ENCODE results near the gene ACAA1. TPM values are rescaled to one million over a fixed set of nuclear protein-coding genes. Genes with fewer than 3 reads are reported as not detected.

Gene ACAA1
- total and polyA plus RNA-seq, 9 of the 15 experiments (the other 6 are each of a cell fraction or from before 2014, with no cell fraction given) = 4.0 to 88.9 (median 57.2) TPM

- no peak for ATAC-seq
- Histone ChIP-seq H3K9ac (ENCODE audit: insufficient read depth in 1 of 2, low read depth in 2 of 2, low read length in 2 of 2) (0 out of 4 replicates have a peak overlapping the region, but pooled peaks of 1 of the 2 experiments have one; percentile 15), H3K9me3 (replicated peaks; ENCODE audit: control insufficient read depth, insufficient read depth, low read depth, low read length) (no peaks in the 10 kb centered on the region), H3K79me2 (ENCODE audit: control insufficient read depth, insufficient read depth, low read length) (no peaks in the 10 kb centered on the region), H3K4me3 (no peak overlapping the region), H3K4me2 (ENCODE audit: insufficient read depth, low read length) (no peak overlapping the region), H4K20me1 (replicated peaks; ENCODE audit: control insufficient read depth, insufficient read depth, low read length) (peaks cover 21% of the 10 kb centered on the region), H3K4me1 (replicated peaks in 1 of 2; ENCODE audit: control insufficient read depth in 2 of 2, insufficient read depth in 2 of 2, low read length in 2 of 2) (peaks cover 0 to 25% of the 10 kb centered on the region in 2 experiments; a peak in 3 of 5 replicates), H3K9me1 (ENCODE audit: control insufficient read depth, insufficient read depth, low read length) (no peaks in the 10 kb centered on the region), H2AFZ (ENCODE audit: low read depth, low read length) (no peak overlapping the region), H3K36me3 (ENCODE audit: control insufficient read depth, insufficient read depth, low read length) (no peaks in the 10 kb centered on the region), H3K27ac (ENCODE audit: extremely low read depth, low read depth, low read length) (no peak overlapping the region), H3K27me3 (ENCODE audit: control insufficient read depth in 2 of 2, insufficient read depth in 2 of 2, low read length in 2 of 2) (peaks cover 17 to 68% of the 10 kb centered on the region in 2 experiments; a peak in 4 of 5 replicates)
- no TSS peak for BruUV-seq (replicated peaks)
- ChIA-PET POLR2A (interaction anchor here (1.2 kb wide), 1 partner anchor 151 kb away, joined by 3 read pairs; no protein-coding TSS in a partner anchor), CTCF (ENCODE audit: low intra/inter-chr PET ratio) (no interaction called here)
- intact Hi-C loops (cut with micrococcal nuclease) = no loop called here
- WGBS (ENCODE audit: insufficient coverage, low coverage, missing lambda C conversion rate) = 0% methylated on average over 7 of the region's 7 CpGs
- FAIRE-seq = no peak
- DNase-seq (ENCODE audit: extremely low read depth in 1 of 4, low spot score in 3 of 4) = no peak
- no peak for TF ChIP-seq ELF4 (CRISPR knock-in tag; IDR thresholded peaks at IDR 0.05)
- TF ChIP-seq DNMT1 (IDR thresholded peaks at IDR 0.05) = no peak
- TF ChIP-seq TCF3 (CRISPR knock-in tag; IDR thresholded peaks at IDR 0.05) = no peak
- no peak for TF ChIP-seq PYGO2 (tag; IDR thresholded peaks at IDR 0.05)
- TF ChIP-seq LCOR (CRISPR knock-in tag; IDR thresholded peaks at IDR 0.05) = no peak
- TF ChIP-seq MCM7 (IDR thresholded peaks at IDR 0.05) = no peak
- TF ChIP-seq OTX1 (CRISPR knock-in tag; IDR thresholded peaks at IDR 0.05) = no peak
- TF ChIP-seq TSHZ1 (CRISPR knock-in tag; IDR thresholded peaks at IDR 0.05) = no peak
- TF ChIP-seq ZNF766 (CRISPR knock-in tag; conservative IDR thresholded peaks at IDR 0.05) = no peak
- no peak for TF ChIP-seq FOXJ2 (tag; IDR thresholded peaks at IDR 0.05)
- no peak for TF ChIP-seq C11orf30 (IDR thresholded peaks at IDR 0.05; ENCODE audit: low read depth)
- TF ChIP-seq KDM2B (CRISPR knock-in tag; IDR thresholded peaks at IDR 0.05) = no peak
- no peak for TF ChIP-seq CEBPG (CRISPR knock-in tag; IDR thresholded peaks at IDR 0.05)
- no peak for TF ChIP-seq CEBPG (tag; conservative IDR thresholded peaks at IDR 0.05 in 1 of 2, IDR thresholded peaks at IDR 0.05 in 1 of 2)
- in situ Hi-C loops (cut with MboI) = no loop called here
Measured at GRCh38 chr3:38112378-38112761, 24.6 kb downstream of the ACAA1 start.

Measured in K562 (cell line).